ENCODE results near the gene FBXO31.
"Not testable (repeated sequence)": the region's sequence is repeated elsewhere in the genome, so short reads cannot be mapped to it uniquely, and the experiment has no call there.

FBXO31 gene

DNA sequence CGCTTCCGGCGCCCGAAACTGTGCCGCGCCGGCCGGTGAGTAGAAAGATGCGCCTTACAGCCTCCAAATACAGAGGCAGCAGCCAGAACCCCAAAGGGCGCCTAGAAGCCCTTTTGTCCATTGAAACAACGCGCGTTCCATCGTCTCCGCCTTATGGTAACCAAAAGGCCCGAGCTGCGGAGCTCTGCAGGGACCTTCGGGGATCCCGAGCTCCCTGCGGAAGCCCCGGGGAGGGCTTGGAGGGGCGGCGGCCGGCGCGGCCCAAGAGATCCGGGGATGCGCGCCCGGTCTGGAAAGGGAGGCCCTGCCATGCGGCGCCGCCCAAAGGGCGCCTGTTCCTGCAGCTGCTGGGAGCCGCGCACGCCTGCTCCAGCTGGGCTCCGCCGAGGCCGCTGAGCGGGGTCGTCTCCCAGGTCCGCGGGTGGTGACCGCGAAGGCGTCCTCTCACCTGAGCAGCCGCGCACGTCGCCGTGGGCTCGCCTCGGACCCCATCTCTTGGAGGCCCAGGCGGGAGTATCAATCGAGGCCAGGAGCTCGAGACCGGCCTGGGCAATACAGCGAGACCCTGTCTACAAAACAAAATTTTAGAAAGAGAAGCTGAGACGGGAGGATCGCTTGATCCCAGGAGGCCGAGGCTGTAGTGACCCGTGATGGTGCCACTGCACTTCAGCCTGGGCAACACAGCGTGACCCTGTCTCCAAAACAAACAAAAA, 742 bp upstream of the FBXO31 start:
- DNase-seq: no peak

DNA sequence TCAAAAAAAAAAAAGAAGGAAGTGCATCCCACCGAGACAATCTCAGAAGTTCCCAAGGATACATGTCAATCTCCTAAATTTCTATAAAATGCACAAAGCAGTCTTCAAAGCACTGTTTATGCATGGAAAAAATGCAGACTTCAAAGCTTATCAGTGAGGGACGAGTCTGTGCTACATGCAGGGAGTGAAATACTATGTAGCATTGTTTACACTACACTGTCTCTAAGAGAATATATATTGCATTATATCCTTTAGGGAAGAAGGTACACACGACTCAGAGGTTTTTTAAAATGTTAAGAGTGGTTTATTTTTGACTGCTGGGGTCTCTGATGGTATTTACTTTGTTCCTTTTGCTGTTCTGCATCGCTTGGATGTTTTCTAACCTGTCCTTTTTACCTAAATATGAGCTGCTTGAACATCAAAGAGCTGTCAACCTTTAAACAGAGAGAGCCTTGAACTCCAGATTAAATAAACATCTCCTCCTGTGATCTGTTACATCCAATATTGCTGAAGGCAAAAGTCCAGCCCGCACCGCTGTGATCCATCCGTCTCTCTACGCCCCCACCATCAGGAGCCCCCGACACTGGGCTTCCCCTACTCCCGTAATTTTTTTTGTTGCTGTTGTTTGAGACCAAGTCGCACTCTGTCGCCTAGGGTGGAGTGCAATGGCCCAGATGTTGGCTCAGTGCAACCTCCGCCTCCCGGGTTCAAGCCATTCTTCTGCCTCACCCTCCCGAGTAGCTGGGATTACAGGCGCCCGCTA, 1.4 kb downstream of the FBXO31 start:
- no peak for DNase-seq

DNA sequence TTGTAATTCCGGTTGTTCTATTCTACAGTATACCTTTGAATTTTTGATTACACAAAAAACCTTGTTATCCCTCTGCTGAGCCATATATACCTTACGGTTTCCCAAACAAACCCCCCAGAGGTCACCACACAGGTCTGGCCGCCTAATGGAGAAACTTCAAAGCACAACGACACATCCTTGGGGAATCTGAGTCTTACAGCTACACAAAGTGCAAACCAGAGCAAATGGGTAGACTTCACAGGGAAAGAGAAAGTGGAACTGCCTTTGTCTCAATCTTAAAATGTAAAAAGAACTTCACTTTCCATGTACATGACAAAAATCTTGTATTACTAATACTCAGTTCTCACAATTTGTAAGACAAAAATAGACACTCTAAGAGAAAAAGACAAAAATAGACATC, 2.7 kb downstream of the FBXO31 start:
- DNase-seq: no peak

DNA sequence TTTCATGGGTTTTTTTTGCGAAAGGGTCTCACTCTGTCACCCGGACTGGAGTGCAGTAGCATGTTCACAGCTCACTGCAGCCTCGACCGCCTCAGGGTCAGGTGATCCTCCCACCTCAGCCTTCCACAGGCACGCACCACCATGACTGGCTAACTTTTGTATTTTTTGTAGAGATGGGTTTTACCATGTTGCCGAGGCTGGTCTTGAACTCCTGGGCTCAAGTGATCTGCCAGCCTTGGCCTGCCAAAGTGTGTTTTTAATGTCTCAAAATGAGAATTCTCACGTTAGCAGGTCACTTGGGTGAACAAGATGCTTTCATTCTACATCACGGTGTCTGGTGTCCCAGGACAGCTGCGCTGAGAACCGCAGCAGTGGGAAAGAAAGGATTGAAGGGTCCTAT, 3.2 kb downstream of the FBXO31 start:
- DNase-seq: no peak

DNA sequence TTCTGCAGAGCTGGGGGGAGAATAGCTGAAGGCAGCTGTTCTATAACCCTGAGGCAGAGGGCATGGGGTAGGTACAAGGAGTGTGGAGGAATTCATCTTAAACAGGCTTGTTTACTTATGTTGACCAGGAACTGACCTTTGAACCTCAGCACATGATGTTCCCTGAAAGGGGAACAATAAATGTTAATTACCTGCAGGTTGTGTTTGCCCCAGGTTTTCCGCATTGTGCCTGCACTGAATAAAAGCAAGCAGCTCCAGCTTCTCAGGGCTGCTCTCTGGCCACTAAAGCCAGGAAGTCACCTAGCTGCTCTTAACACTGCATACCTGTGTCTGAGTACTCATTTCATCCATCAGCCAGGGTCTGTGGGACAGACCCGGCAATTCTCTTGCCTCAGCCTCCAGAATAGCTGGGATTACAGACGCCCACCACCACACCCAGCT, 4.2 kb downstream of the FBXO31 start:
- not testable (repeated sequence) for DNase-seq

DNA sequence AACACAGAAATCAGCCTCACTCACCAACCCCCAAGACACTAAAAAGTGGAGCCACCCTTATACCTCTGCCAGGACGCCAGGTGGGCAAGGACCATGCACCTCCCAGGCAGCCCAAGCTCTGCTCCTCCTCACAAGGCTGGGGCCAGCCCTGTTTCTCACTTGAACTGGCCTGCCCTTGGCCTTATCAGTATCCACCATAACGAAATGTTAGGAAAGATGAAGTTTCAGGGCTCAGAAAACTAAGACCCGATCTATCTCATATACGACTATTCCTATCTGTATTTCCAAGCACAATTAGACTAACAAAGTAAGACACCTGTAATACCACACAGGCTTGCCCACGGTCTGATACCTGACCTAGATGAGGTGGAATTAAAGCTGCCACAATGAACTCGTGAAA, 6.9 kb downstream of the FBXO31 start:
- DNase-seq: no peak

DNA sequence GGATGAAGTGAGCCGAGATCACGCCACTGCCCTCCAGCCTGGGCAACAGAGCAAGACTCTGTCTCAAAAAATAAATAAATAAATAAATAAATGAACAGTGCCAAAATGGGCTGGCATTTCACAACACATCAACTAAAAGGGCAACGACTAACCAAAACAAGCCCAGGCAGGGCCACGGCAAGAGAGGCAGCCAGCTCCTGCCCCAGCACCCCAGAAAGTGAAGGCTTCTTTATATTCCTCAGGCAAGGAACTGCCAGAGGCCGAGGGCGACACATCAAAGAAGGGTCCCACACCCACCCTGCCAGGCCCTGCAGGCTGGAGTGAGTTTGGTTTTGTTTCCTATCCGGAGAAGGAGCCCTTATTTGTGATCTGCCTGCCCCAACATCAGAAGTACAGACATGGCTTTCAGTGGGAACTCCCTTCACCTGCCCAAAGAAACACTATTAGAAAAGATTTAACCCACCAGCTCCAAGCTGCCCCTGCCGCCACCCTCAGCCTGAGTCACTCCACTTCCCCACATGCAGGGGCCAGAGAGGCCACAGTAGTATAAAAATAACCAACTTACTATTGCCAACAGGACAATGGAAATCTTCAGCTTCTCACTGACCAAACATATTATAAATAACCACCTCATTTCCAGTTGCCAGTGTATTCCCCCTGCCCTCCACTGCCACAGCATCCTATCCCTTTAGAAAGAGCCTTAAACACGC, 8.0 kb downstream of the FBXO31 start:
- DNase-seq: no peak

DNA sequence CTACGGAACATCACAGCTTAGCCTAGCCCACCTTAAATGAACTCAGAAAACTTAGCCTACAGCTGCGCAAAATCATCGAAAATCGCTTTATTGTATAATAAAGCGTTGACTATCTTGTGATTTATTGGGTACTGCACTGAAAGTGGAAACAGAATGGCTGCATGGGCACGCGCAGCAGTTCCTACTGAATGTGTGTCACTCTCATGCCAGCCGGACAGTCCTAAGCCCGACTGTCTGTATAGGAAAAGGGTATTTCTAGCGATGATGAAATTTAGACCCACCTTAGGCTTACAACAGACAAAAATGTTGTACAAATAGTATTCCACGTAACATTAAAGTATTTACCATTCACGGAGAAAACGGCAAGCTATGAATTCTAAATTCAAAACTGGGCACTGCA, 9.3 kb downstream of the FBXO31 start:
- DNase-seq: no peak

DNA sequence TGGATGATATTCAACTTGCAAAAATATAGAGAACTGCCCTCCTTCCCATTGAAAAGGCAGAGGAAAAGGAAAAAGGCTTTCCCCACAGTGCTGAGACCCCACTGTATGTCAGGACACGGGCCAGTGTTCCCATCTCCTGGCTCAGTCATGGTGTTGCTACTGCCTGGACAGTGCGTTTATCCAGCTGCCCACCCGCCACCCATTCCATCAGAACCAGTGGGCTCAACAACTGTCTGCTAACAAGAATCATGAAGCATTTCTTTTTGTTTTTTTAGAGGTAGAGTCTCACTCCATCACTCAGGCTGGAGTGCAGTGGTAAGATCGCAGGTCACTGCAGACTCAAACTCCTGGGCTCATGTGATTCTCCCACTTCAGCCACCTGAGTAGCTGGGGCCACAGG, 11.3 kb downstream of the FBXO31 start:
- no peak for DNase-seq

DNA sequence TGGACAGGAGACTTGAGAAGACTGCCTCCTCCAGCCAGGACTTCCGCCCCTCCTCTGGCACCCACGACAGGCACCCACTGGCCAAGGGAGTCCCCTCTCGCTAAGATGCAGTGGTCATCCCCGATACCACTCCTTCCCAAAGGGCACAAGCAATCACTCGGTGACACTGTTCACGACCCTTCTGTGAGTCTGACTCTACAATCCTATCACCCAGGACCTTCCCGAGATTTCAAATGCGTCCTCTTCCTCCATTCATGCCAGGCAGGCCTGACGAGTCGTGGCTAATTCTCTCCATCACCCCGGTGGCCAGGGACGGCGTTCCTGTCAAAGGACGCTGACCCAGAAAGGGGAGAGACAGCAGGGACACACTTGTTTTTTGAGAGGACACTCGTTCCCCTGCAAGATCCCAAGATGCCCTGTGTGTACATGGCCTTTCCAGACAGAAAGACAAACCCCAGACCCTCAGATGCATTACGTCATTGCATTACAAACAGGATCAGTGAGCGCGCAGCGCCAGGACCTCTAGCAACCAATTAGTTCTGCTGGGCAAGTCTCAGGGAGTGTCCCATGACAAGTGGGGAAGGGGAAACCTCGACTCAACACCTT, 12.2 kb downstream of the FBXO31 start:
- DNase-seq: no peak

DNA sequence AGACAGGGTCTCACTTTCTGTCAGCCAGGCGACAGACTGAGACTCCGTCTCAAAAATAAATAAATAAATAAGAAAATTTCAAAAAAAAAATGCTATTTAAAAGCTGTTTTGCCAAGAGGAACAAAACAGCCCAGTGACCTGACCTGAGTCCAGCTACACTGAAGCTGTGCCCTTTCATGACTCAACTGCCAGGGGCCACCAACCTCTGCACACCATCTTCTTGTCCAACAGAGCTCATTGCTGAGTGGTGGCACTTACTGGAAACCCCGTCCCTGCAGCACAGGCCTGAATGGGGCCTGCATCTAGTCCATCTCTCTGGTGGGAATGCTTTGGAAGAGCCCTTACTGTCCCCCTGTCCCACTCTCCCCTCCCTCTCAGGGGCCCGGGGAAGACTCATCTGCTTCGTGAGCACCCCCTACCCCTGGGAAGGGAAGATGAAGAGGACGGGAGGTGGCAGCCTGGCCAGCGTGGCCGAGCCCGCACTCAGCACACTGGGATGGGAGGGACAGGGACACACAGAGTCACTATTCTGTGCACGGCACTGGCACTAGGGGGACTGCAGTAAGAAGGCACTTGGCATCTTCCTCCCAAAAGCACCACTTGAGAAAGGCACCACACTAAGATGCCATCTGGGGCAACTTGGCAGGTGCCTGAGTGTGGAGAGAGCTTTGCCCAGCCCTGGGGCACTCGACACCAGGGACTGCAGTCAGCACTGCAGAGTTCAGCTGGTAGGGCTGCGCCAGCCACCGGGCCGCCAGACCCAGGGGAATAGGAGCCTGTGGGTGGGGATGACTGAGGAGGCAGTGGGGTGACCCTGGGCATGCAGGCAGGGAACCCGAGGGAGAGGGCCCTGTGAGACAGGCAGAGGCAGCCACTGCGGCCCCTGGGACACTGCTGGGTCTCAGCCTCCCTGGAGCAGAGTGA, 13.5 kb downstream of the FBXO31 start:
- DNase-seq: no peak

DNA sequence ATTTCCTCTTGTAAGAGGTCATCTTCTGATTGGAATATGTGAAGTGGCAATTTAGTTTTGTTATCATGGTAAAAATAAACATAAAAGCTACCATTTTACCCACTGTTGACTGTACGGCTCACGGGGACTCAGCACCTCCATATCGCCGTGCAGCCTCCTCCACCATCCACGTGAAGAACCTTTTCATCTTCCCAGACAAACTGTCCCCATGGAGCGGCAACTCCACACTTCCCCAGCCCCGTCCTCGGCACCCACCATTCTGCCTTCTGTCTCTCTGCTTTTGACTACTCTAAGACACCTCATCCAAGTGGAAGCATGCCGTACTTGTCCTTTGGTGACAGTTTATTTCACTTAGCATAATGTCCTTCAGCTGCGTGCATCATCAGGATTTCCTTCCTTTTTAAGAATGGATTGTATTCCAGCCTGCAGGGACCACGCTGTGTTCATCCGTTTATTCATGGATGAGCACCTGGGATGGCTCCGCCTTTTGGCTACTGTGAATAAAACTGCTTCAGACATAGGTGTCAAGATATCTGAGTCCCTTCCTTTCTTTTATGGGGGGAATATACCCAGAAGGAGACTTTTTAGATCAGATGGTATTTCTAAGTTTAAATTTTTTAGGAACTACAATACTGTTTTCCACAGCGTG, 14.3 kb downstream of the FBXO31 start:
- DNase-seq: no peak

DNA sequence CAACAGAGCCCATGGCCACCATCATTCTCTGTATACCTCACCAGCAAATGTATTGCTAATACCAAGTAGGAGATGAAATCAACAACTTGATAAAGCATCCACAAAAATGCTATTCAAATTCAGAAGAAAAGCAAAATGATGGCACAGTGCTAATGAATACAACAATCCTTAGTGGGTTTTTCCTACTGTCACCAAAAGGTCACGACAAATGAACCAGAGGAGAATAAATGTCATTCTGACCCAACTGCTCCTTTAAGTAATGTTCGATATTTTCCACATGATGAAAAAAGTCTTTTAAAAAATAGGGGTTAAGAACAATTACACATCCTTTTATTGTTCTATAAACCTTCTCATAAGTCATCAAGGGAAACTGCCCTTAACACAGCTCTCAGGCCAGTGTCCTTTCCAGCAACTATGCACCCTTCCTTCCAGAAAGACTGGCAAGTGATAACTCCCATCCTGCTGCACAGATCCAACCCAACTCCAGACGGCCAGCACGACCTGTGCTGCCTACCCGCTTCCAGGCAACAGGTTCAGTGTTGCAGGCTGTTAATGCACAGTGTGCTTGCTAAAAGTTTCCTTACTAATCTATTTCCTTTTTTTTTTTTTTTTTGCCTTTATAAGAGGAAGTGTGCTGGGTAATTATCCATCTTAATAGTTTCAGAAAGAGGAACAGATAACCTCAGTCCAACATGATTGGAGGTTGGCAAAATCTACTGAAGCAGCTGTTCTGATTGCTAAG, 15.4 kb downstream of the FBXO31 start:
- no peak for DNase-seq

DNA sequence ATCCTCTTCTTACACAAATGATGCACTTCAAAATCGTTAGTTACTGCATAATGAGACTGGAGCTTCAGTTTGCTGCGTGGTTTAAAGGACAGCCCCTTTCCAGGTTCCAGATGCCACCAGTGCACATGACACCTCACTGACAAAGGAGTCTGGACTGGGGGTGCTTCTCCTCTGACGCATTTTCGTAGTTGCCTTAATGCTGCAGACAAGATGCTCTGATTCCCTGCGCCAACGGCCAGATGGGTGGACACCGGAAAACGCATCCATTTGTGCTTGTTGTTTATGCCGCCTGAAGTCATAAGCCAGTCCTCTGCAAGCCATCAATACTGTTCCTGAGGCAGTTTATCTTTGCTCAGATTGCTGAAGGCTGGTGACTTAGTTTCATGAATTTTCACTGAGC, 16.0 kb downstream of the FBXO31 start:
- DNase-seq: no peak

DNA sequence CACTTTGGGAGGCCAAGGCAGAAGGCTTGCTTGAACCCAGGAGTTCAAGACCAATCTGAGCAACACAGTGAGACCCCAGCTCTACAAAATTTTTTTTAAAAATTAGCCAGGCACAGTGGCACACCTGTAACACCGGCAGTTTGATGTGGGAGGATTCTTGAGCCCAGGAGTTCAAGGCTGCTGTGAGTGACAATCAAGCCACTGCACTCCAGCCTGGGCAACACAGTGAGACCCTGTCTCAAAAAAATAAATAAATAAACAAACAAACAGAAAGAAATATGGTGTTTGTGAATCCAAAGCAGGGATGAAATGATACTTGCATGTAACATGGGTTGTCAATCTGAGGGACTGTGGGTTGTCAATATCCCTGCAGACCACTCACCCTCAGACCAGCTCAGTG, 16.6 kb downstream of the FBXO31 start:
- no peak for DNase-seq

DNA sequence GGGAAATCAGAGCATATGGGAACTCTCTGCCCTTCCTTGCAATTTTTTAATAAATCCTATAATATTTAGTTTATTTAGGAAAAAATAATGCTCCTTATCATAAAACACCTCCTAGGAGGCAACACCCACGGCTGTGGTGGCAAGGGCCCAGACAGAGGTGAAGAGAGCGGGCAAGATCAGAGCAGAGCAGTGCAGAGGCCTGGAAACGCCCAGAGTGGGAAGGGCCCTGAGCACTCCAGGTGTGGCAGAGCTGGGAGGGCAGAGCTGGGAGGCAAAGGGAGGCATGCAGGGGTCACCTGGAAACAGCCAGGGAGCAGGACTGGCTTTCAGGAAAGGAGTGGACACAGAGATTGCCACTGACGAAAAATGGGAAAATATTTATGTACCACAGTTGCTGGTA, 17.3 kb downstream of the FBXO31 start:
- DNase-seq: no peak

DNA sequence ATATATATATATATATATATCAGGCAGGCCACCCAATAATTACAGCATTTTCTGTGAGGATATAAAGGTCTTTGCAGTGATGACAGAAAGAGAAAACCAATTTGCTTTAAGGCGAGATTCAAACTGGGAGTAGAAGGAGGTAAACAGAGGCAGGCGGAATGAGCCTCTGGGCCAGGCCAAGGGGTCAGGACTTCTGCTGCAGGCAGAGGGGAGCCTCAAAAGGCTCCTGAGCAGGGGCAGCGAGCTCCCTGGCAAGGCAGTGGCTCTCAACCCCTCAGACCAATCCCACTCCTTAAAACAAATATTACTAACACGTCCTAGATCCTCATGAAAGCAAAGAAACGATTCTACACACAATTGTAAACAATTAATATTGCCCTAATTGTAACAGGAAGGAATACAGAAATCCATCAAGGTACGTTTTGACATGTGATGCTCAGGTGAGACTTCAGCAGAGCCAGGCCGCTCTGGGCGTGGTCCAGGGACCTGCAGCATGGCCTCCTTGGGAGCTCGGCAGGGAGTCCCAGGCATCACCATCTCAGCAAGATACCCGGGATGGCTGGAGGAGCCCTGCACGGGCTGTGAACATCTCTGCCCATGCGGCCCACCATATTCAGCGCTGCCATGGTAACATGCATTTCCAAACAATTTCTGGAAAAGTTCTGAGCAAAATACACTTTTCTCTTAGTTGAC, 18.4 kb downstream of the FBXO31 start:
- no peak for DNase-seq

DNA sequence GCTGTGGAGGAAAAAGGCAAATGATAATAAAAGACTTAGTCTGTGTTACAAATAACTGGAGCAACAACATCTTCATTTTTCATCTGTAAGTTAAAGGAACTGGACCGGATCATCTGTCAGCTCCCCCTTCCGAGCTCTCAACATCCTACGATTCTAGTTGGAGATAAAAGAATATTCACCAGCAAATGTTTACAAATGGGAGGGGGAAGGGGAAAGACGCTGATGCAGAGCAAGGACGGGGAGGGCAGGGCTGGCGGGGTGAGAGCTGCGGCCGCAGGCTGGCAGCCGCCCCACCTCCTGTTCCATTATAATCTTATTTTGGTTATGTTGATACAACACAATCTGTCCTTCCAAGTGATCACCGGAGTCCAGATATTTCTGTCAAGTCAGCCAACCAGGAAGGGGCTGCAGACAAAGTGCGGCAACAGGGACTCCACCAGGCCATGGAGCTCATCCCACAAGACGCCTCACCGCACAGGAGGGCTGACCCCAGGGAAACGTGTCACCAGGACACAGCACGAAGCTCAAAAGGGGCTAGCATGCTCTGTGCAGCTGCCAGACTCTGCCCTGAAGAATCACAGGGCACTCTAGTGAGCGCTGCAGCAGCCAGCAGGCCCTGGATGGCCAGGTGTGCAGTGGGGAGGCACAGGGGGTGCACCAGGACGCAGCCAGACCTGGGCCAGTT, 19.7 kb downstream of the FBXO31 start:
- no peak for DNase-seq

DNA sequence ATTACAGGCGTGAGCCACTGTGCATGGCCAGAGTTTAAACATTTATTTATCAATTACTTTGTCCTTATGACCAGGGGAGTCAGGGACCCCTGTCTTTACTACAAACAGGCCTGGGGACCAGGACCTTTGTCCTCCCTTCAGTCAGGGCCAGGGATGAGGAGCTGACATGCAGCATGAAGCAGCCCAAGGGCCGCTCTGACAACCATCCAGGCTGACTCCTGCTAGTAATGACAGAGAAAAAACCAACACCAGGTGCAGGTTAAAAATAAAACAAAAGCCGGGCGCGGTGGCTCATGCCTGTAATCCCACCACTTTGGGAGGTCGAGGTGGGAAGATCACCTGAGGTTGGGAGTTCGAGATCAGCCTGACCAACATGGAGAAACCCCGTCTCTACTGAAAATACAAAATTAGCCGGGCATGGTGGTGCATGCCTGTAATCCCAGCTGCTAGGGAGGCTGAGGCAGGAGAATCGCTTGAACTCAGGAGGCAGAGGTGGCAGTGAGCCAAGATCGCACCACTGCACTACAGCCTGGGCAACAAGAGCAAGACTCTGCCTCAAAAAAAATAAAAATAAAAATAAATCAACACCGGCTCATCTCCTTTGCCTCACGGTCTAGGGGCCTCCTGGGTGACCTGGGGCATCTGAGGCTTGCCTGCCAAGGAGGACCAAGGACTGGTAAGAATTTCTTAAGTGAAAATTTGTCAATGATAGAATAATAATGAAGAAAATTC, 20.6 kb downstream of the FBXO31 start:
- DNase-seq: not testable (repeated sequence)

Measured in central memory CD4-positive, alpha-beta T cell (primary cell).